Inflammatory macrophage treated with lipopolysaccharide for 4 hours (primary cell): ENCODE results near the gene EIF2AK2.
"Not testable (repeated sequence)": the region's sequence is repeated elsewhere in the genome, so short reads cannot be mapped to it uniquely, and the experiment has no call there.

Experiments
- DNase-seq: peaks from one replicate; pipeline ENCODE4 v3.0.0-alpha.2; 2020

The EIF2AK2 gene

GRCh38 chr2:37156857-37157714 is at the start of gene EIF2AK2:
Gene EIF2AK2 (minus strand): TSS chr2:37156980. CDS start chr2:37147806, 9,174 bp downstream.
- peak; percentile 90 for DNase-seq

- DNase-seq = no peak
These were observed 49.0 kb upstream of the EIF2AK2 start for GRCh38 chr2:37205689-37206341.

- DNase-seq = not testable (repeated sequence)
These were observed 48.4 kb upstream of the EIF2AK2 start for GRCh38 chr2:37205071-37205661.

DNA sequence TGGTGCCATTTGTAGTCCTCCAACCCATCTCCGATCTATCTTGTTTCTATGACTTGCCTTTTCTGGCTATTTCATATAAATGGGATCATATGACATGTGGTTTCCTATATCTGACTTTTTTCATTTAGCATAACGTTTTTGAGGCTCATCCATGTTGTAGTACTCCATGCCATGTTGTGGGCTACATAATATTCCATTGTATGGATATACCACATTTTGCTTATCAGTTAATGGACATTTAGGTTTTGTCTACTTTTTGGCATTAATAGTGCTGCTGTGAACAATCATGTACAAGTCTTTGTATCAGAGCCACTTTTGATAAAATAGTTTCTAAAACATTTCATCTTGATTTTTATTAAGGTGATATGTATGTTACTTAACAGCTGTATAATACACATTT is 46.9 kb upstream of the EIF2AK2 start:
- no peak for DNase-seq

- no peak for DNase-seq
These were observed 45.0 kb upstream of the EIF2AK2 start for GRCh38 chr2:37201766-37202165.

- no peak for DNase-seq
These were observed 44.4 kb upstream of the EIF2AK2 start for GRCh38 chr2:37201208-37201607.

- DNase-seq = no peak
These were observed 41.9 kb upstream of the EIF2AK2 start for GRCh38 chr2:37198681-37199065.

- peak; percentile 85 for DNase-seq
These were observed 39.8 kb upstream of the EIF2AK2 start, which contains the start of gene CEBPZOS for GRCh38 chr2:37196320-37197195. Gene CEBPZOS (plus strand): TSS chr2:37196496. CDS start chr2:37199705, 3,209 bp downstream.

DNA sequence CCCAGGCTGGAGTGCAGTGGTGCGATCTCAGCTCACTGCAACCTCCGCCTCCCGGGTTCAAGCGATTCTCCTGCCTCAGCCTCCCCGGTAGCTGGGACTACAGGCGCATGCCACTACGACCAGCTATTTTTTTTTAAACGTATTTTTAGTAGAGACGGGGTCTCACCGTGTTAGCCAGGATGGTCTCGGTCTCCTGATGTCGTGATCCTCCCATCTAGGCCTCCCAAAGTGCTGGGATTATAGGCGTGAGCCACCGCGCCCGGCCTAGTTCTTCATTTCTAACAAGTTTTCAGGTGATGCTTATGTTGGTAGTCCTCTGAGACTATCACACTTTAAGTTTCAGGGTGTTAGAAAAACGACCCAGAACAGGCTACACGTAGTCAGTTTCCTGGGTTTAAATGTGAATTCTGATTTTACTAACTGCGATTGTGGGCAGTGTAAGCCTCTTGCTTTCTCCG is 39.1 kb upstream of the EIF2AK2 start:
- not testable (repeated sequence) for DNase-seq

DNA sequence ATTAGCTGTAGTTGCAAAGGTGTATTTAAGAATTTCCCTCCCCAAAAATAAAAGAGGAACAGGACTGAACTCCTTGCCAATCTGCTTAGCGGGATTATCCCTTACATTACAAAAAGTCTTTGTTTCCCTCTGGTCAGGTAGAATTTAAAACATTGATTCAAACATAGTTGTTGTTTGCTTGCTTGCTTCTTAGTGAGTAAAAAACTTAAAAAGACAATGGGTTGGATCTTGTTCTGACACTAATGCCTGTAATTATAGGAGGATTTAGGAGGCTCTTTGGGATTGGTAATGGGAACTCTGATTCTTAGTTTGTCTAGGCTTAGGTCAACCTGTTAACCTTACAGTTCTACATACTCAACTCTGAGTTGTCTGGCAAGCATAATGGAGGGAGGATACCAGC is 35.8 kb upstream of the EIF2AK2 start:
- no peak for DNase-seq

DNA sequence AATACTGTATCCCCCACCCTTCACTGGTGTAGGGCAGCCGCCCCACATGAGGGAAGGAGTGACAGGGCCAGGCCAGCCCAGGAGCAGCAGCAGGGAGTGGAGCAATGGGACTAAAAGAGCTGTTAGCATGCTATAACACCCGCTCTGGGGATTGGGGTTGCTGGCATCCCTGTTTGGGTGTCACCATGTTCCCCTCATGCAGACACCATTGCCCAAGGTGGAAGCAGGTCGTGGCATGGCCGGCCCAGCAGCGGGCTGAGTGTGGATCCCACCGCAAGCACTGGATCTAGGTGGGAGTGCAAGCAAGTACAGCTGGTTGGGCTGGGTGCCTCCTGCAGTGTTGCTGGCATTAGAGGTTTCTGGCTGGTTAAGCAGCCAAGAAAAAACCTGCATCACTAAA is 35.0 kb upstream of the EIF2AK2 start:
- no peak for DNase-seq

DNA sequence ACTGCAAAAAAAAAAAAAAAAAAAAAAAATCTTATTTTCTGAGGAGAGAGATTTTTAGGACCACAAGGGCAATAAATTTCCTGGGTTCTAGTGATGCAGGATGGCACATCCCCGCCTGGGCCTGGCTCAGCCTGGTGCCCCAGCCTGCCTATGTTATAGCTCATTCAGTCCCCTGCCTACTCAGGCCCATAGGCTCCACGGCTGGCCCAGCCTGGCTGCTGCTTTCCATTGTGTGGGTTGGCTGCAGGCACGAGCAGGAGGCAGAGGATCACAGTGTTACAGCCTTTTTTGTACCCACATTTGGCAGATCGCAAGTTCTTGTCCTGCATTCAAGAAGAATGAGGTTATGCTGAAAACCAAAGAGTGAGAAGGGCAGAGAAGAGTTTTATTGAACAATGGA is 34.5 kb upstream of the EIF2AK2 start:
- DNase-seq = no peak

GRCh38 chr2:37190290-37190689 is 33.5 kb upstream of the EIF2AK2 start:
- no peak for DNase-seq

- peak; percentile 86 for DNase-seq
These were observed 32.8 kb upstream of the EIF2AK2 start for GRCh38 chr2:37189452-37190153.

DNA sequence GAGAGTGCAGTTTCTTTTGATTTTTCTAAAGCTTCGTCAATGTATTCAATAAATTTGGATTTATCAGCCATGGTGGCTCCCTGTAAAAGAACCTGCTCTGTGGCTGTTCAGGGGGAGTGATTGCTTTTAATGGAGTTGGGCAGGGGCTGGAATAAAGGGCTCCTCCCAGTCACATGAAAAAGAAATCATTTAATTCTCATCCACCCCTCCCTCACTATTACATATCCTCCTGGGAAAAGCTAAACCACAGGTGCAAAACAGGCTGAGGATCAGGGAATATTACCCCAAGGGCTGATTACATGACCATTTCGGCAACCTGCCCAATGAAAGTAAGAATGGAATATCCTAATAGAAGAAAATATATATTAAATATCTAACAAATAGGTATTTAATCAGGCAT is 31.8 kb upstream of the EIF2AK2 start, which contains the start of gene SULT6B1:
SULT6B1 (minus strand) TSS at position 101 of the 400 bp plus-strand sequence; CDS start at position 71, 30 bp downstream.
- no peak for DNase-seq

DNA sequence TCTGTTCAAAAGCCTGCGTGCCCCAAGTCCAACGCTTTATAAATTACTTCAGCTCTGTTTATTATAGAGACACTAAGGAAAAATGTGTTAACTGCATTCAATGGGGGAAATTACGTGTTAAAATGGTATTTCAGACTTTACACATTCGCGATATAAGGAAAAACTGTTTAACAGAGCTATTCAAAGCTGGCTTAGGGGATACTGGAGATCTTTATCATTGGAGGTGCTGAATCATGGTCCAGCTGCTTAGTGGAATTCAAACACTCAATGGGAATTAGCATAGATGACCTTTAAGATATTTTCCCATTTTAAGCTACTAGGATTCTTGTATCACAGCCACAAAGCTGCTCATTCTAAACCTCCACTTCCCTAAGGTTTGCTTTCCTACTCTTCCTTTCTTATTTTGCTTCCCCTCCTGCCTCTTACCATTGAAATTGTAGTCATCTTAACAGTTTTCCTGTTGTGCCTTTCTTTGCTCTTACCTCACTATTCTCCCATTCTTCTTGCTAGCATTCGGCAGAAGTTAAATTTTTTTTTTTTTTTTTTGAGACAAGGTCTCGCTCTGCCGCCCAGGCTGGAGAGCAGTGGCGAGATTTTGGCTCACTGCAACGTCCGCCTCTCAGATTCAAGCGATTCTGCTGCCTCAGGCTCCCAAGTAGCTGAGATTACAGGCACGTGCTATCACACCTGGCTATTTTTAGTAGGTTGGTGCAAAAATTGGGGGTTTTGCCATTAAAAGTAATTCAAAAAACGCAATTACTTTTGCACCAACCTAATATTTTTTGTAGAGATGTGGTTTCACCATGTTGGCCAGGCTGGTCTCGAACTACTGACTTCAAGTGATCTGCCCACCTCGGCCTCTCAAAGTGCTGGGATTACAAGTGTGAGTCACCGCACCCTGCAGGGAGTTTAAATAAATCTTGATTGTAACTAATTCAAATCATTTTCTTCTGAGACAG is 25.2 kb upstream of the EIF2AK2 start:
- no peak for DNase-seq

- no peak for DNase-seq
These were observed 23.9 kb upstream of the EIF2AK2 start for GRCh38 chr2:37180640-37181039.

DNA sequence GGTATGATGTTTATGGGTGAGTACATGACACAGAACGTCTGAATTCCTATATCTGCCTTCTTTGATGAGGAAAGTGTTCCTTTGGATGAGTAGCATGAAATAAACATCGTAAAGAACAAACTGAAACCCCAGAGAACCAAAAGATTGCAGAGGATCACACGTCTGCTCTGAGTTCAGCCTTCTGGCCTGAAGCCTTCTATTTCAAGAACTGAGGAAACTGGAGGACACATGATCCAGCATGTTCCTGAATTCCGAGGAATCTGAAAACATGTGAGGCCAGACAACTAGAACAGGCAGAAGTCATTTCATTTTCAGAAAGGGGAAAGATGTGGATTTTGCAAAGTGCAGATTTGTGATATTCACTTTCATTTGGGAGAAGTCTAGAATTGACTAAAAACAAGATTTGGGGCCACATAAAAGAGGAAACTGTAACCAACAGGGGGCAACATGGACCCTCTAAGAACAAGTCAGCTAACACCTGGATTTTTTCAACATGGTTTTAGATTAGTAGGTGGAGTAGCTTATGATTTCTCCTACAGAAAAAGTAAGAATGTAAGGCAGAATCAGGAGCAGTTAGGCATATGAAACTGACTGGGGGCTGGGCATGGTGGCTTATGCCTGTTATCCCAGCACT is 23.3 kb upstream of the EIF2AK2 start:
- peak; percentile 42 for DNase-seq

- DNase-seq = no peak
These were observed 17.0 kb upstream of the EIF2AK2 start for GRCh38 chr2:37173741-37174140.

- DNase-seq = no peak
These were observed 14.8 kb upstream of the EIF2AK2 start for GRCh38 chr2:37171624-37171950.
